AG08395 (cell line): ENCODE results near the gene NME7.
A peak's percentile ranks its signal among the peaks of the same experiment; 100 is the strongest.
"Not testable (repeated sequence)": the region's sequence is repeated elsewhere in the genome, so short reads cannot be mapped to it uniquely, and the experiment has no call there.

Experiments used
- DNase-seq: peaks from one replicate; pipeline ENCODE4 v3.0.0; 2012; ENCODE audit warnings: mixed read lengths, low spot score

NME7 gene, protein sequence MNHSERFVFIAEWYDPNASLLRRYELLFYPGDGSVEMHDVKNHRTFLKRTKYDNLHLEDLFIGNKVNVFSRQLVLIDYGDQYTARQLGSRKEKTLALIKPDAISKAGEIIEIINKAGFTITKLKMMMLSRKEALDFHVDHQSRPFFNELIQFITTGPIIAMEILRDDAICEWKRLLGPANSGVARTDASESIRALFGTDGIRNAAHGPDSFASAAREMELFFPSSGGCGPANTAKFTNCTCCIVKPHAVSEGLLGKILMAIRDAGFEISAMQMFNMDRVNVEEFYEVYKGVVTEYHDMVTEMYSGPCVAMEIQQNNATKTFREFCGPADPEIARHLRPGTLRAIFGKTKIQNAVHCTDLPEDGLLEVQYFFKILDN

DNA sequence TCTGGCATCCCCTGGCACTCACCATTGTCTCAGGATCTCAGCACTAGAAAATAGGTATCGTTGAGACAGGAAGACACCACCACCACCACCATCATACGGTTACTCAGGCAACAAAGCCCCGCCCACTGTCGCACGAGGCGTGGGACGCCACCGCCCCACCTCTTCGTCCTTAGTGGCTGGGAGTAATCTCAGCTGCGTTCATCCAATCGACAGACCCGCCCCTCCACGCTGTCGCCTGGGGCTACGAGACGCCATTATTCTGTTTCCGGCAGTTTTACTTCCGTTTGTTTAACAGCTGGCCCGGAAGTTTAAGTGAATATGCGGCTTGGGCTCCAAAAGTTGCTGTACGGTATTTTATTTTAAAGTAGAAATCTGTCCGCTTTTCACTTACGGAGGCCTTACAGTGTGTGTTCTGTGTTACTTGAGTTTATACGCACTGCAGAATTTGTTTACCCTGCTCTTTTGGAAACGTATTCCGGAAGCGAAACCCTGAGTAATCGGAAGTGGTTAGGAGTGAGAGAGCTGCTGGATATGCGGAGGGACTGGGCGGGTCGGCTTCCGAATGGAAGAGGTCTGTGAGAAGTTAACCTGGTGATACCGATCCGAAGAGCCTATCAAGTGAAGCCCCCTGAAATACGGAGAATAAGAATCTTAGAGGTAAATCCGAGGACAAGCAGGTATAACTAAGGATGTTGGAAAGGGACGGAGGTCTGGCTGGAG, at the start of gene NME7, which contains the start of gene BLZF1:
Gene NME7 (minus strand): TSS at position 112 of the 720 bp plus-strand sequence. CDS start 87 bp downstream, at position 25.
Gene BLZF1 (plus strand): TSS at position 510 of the 720 bp plus-strand sequence. CDS start 1,328 bp downstream, outside the sequence.
- peak; percentile 96 for DNase-seq

DNA sequence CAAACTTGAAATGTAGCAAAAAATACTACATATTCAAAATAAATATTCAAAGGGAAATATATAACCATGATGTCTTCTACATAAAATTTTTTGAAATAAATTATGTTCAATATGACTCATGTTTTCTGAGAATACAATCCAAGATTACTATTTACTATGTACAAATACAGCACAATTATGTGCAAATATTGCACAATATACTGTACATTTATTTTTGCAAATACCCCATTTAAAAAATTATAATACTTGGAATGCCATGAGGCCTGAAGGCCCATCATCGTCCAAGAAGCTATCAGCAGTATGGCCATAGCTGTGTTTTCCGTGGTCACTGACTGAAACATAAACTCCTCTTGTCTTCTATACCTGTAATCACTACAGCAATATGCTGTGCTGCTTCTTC, 47.4 kb upstream of the NME7 start:
- DNase-seq, result no peak

DNA sequence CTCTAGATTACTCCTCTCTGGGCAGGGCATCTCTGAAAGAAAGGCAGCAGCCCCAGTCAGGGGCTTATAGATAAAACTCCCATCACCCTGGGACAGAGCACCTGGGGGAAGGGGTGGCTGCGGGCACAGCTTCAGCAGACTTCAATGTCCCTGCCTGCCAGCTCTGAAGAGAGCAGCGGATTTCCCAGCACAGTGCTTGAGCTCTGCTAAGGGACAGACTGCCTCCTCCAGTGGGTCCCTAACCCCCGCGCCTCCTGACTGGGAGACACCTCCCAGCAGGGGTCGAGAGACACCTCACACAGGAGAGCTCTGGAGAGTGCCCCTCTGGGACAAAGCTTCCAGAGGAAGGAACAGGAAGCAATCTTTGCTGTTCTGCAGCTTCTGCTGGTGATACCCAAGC, 40.7 kb upstream of the NME7 start:
- not testable (repeated sequence) for DNase-seq

DNA sequence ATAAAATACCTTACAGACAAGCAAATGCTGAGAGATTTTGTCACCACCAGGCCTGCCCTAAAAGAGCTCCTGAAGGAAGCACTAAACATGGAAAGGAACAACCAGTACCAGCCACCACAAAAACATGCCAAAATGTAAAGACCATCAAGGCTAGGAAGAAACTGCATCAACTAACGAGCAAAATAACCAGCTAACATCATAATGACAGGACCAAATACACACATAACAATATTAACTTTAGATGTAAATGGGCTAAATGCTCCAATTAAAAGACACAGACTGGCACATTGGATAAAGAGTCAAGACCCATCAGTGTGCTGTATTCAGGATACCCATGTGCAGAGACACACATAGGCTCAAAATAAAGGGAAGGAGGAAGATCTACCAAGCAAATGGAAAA, 35.0 kb upstream of the NME7 start:
- not testable (repeated sequence) for DNase-seq

DNA sequence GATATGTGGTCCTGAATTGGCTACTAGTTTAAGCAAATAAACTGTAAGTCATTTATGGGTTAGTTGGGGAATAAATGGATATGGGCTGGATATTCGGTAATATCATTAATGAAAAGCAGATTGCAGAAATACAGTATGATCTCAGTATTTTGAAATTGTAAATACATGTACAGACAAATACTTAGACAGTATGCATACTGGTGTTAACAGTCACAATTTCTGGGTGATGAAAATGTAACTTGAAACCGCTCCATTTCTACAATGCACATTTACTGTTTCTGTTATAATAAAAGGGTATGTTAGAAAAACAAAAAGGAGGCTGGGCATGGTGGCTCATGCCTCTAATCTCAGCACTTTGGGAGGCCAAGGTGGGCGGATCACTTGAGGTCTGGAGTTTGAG, 28.4 kb upstream of the NME7 start:
- no peak for DNase-seq

DNA sequence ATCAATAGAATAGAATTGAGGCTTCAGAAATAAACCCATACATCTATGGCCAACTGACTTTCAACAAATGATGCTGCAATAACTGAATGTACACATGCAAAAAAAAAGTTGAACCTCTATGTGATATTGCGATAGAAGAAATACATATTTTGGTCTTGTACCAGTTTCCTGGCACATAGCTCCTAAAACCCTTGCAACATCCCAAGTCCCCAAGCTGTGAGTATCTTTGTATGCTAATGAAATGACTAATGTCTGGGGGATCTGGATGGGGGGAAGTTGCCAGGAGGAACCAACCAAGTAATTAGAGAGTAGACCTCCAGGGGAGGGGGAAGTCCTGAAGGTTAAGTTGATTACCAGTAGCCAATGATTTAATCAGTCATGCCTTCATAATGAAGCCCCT, 24.8 kb upstream of the NME7 start:
- DNase-seq, result no peak

DNA sequence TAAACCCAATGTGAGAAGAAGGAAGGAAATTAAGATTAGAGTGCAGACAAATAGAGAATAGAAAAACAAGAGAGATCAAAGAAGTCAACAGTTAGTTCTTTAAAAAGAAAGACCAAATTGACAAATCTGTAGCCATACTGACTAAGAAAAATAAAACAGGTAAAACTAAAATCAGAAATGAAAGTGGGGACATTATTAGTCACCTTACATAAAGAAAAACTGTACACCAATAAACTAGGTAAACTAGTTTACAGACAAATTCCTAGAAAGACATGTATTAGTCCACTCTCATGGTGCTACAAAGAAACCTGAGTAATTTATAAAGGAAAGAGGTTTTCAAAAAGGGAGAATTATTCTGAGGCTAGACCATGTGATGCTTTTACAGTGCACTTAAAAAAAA, 22.7 kb upstream of the NME7 start:
- DNase-seq, result no peak

DNA sequence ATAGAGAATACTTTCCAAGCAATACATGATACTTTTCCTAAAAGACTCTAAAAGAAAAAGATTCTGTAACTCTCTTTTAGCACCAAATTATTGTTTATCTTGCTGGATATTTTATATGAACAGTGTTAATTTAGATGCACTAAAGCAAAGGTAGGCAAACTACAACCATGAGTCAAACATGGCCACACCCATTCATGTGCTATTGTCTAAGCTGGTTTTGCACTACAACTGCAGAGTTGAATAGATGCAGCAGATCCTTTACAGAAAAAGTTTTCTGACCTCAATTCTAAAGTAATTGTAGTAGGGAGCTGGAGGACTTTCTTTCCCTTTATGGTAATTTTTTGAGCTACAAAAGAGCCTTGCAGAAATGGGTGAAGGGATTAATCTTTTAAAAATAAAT, 19.8 kb upstream of the NME7 start:
- DNase-seq, result no peak

DNA sequence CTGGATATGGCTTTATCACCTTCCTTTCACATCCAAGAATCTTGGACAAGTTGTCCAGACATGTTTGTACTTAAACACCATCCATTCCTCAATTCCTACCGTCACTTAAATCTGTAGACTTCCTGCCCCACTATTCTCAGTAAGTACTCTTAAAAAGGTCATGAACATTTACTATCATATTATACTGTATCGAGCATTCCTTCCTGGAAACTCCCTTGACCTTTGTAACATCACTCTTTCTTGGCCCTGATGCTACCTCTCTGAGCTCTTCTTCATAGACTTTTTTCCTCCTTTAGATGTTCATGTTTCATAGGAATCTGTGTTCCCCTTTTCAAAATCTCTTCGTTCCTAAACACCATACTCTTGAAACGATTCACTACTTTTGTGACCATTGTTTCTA, 15.9 kb upstream of the NME7 start:
- no peak for DNase-seq

DNA sequence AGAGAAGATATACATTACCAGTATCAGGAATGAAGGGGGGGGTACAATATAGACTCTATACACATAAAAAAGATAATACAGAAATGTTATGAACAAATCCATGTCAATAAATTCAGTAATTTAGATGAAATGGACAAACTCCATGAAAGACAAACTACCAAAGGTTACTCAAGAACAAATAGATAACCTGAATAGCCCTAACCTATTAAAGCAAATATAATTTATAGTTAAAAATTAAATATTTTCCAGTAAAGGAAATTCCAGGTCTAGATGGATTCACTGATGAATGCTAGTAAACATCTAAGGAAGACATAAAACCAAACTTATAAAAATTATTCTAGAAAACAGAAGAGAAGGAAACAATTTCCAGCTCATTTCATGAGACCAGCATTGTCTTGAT, 13.6 kb upstream of the NME7 start:
- DNase-seq, result no peak

DNA sequence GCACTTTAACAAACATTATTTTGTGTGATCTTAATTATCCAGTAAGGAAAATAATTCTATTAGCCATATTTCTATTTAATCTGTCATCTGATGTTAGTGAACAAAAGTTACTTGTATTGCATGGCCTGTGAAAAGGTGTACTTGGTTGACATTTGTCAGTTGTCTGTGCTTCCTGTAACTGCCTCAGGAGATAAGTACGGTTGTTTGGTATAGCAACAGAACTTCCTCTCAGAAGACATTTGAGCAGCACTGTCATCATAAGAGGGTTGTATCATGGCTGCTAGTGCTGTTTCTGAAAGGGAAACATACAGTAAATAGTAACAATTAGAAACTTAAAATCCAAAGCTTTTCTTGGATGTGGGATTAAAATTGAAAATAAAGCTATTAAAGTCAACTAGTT, 3.8 kb upstream of the NME7 start:
- no peak for DNase-seq

DNA sequence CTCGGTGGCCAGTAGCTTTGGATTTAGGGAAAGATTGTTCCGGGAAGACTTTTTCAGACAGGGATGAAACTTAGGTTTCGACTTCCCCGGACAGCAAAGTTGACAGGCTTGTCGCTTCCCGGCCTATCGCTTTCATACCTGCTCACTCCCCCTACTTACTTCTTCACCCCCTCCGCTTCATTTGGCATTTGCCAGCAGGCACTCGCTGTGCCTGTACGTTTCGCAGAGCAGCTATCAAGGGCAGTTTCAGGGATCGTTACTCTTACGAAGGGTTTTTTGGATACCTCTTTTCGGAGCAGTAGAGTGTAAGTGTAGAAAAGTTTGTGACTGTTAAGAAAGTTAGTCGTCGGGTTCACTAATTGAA, 791 bp upstream of the NME7 start:
- peak; percentile 12 for DNase-seq

DNA sequence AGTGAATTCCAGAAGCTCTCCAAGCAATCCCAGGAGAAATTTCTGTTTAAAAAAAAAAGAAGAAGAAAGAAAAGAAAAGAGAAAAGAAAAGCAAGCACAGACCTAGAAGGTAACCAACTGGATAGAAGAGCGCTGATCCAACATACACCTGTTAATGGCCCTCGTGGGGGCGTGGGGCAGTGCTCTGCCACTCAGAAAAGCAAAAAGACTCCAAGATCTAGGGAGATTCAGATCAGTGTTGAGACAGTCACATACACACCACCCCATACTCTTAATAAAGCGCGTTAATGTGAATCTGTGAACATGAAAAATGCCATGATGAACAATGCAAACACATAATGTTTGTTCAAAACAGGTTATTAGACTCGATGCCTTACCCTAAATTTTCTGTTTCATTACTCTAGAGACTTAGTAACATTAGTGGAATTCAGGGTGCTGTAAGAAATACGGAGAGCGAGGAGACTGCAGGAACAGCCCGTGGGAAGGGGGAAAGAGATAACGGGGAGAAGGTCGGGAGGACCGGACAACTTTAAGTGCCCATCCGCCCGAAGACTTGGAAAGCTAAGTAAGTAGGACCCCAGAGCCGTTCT, 406 bp downstream of the NME7 start:
- peak; percentile 4 for DNase-seq

DNA sequence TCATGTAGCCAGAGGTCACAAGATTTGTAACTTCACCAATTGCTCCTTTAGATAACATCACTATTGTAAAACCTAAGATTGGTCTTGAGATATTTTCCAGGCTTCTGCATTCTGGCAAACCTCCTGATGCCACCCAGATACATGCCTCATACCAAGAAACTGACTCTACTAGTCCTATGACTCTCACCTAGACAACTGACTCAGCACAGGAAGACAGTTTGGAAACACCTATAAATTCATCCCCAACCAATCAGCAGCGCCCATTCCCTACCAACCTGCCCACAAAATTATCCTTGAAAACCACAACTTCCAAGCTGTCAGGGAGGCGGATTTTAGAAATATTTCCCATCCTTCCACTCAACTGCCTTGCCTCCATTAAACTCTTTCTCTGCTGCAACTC, 2.6 kb downstream of the NME7 start:
- DNase-seq, result no peak

DNA sequence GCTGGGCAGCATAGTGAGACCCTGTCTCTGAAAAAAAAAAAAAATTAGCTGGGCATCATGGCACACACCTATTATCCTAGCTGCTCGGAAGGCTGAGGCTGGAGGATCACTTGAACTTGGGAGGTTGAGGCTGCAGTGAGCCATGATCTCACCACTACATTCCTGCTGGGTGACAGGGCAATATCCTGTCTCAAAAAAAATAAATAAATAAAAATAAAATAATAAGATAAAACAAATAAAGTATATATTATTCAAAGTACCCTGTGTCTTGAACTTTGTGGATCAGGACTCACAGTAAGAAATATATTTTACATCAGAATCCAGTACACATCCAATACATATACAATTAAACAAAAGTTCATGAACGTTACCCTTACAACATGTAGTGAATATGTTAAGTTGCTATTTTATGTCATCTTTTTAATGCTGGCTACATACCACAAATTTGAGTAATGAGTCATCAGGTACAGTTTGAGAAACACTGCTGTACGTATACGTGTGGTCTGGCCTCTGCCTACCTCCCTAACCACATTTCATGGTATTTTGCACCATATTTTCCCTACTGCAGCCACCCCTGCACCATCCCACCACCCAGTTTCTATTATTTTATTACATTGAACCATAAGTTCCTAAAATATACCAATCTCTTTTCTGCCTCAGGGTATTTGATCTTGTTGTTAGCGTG, 4.4 kb downstream of the NME7 start:
- peak; percentile 31 for DNase-seq

DNA sequence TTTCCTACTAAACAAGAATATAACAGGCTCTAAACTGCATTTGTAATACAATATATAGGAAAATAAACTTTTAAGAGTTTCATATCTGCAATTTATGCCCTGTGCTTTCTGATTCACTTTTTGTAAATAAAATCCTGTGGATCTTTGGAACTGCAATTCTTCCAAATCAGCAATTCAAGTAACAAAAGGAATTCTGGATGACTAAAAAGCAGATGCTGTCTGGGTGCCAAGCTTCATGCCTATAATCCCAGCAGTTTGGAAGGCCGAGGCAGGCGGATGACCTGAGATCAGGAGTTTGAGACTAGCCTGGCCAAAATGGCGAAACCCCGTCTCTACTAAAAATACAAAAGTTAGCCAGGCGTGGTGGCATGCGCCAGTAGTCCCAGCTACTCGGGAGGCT, 6.3 kb downstream of the NME7 start:
- no peak for DNase-seq

DNA sequence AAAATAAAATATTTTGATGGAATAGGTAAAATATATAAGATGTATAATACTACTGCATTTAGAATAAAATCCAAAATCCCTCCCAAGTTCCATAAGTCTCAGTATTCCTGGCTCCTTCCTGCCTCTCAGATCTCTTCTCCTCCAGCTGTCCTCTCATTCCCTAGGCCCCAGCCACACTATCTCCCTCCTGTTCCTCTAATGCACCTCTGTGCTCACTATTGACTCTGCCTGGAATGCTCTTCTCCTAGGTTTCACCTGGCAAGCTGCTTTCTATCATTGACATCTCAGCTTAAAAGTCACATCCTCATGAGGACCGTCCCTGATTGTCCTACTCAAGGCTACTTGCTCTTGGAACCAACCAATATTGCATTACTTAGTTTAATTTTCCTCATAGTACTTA, 7.2 kb downstream of the NME7 start:
- DNase-seq, result no peak

DNA sequence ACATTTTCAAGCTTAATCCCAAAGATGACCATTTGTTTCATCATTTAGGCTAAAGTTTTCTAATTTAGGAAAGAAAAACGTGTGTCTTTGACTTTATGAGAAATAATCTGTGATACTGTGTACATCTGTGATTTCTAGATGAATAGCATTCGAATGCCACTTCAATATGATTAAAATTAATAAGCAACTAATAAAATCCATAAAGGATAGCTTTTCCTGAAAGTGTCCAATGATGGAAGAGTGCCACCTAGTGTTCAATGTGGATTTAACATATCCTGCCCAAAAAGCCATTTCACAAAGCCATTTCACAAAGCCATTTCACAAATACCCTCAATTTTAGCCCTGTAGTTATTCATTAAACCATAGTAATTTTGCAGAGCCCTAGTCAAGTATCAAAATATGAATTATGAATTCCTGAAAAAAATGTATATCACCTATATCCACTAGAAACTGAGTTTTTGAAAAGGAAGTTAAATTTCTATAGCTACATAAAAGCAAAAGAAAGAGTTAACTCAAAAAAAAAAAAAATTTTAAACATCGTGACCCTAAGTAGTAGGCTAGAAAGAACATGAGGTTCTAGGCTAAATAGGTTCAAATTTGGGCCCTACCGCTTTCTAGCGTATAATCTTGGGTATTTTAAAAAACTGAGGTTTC, 19.1 kb downstream of the NME7 start:
- DNase-seq, result peak; percentile 21

DNA sequence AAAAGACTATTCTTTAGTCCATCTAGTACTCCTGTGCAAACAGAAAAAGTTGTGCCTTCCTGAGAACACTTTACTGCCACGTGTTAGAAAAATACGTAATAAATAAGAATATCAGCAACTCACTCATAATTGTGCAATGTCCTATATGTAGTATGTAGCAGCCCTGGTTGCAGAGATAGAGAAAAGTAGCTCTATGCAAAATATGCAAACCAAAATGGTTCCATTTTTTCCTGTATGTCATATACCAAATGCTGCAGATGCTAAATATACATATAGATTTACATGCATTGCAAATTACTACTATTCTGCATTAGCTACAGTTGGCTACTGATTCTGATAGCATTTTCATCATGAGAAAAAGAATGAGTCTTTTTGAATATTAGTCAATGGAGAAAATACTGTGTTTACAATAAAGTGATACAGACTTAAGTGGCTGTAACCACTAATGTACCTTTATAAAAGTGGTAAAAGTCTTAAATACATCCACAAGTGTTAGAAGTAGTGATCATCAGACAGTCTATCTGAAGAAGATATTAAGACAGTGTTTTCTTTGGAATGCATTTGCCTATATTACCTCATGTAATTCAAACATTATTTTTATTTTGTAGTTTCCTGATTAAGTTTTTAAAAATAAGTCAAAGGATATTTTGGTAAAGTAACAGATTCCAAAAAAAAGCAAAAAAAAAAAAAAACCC, 19.8 kb downstream of the NME7 start:
- no peak for DNase-seq

DNA sequence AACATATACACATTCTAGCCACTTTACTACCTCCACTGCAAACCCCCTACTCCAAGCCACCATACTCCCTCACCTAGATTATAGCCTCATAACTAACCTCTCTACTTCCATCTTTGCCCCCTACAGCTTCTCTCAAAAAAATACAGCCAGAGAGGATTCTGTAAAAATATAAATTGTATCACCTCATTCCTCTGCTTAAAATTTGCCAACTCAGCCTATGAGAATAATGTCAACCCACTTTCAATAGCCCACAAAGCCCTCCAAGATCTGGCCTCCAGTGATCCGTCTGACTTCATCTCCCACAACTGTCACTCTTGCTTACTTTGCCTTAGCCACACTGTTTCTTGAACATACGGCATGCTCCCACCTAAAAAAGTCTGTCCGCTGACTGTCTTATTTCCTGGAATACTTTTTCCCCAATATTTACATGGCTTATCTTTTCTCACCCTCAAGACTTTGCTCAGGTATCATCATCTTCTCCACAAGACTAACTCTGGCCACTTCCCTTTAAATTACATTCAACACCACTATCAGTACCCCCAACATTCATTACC, 21.5 kb downstream of the NME7 start:
- DNase-seq, result no peak

DNA sequence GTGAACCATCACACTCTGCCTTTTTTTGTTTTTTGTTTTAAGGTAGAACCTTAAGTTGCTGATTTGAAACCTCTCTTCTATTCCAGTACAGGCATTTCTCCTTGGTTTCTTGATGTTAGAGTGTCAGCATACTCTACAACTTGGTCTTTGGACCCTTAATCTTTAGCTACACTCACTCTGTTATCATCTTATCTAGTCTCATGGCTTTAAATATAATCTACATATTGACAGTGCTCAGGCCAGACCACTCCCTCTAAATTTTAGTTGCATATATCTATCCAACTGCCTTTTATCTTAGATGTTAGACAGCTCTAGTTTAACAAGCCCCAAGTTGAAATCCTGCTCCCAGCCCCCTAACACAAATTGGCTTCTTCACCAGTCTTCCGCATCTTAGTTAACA, 22.1 kb downstream of the NME7 start:
- DNase-seq, result no peak
